GM18498 (cell line): ENCODE data around the gene FOXP1.
A peak's percentile ranks its signal among the peaks of the same experiment; 100 is the strongest.

ENCODE experiments used
- ATAC-seq: cut with Tn5 transposase; IDR thresholded peaks from one replicate; pipeline ENCODE4 v1.9.1; 2021; ENCODE audit warnings: mild to moderate bottlenecking, moderate library complexity; ENCODE audit not compliant: unreplicated experiment

The FOXP1 gene

DNA sequence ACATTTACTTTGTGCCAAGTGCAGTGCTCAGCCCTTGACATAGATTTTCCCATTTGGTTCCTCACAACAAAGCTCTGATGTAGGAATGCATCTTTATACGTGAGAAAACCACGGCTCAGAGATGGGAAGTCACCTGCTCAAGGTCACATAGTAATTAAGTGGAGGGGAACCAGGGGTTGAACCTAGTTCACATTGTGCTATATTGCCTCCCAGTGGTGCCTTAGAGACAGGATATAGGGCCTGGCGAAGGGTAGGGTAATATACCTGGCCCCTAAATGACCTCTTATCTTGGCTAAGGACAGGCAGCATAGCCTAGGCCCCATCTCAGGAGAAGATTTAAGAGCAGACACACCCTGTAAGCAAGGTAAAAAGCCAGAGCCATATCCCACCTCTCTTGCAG, 71.5 kb downstream of the FOXP1 start:
- peak; percentile 79 for ATAC-seq

DNA sequence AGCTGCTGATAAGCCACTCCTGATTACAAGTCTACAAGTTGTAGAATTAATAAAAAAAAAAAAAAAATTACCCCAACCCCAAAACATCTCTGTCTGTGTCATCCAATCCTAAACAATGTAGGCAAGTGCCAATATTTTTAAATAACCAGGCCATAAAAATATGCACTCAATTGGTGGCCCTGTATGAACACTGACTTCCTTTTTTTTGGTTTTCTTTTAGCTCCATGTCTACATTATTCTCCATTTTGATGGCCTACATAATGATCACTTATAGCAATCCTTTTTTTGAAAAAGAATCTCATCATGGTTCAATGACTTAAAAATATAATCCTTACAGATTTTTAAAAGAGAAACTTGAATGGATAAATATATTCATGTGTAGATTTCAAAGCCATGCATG, 72.1 kb downstream of the FOXP1 start:
- ATAC-seq, result no peak

DNA sequence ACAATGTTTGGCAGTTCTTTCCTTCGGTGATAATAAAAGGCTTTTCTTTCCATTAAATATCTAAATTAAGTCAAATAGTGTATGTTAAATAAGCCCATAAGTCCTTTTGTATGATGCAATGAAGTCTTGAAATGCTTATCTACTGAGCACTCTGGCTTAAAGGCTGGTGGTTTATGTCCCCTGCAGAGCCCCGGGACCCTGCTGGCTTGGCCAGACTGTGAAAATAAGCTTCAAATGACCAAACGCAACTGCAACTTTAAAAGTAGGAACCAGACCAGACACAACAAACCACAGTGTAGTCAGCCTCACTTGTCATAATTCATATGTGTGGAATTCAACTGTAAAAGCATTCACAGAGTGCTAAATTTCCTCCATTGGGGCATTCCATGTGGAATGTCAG, 72.5 kb downstream of the FOXP1 start:
- no peak for ATAC-seq

DNA sequence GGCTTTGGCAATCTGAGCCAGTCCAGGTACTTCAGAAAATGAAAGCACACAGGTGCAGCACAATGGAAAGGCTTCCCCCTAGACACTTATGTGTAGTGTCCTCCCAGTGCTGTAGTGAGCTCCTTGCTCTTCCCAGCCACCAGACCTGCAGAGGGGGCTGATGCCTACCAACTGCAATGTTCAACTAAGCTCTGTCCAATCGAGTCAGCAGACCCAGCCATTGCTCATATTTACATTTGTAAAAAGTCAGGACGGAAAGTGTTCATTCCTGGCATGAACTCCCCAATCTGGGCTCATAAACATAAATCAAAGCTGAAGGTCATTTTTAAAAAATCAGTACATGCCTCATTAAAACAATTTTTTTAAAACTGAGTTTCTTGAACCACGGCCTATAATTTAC, 73.0 kb downstream of the FOXP1 start:
- ATAC-seq, result no peak

DNA sequence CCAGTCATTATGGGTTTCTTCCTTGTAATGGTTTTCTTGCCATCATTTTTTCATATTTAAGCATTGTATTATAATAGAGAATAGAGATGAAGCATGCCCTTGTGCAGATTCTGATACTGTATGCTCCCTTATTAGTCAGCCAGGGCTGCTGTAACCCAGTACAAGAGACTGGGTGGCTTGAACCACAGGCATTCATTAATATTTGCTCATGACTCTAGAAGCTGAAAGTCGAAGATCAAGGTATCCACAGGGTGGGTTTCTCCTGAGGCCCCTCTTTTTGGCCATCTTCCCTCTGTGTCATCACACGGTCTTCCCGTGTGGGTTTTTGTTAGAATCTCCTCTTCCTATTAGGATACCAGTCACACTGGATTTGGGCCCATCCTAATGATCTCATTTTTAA, 74.5 kb downstream of the FOXP1 start:
- ATAC-seq, result no peak

DNA sequence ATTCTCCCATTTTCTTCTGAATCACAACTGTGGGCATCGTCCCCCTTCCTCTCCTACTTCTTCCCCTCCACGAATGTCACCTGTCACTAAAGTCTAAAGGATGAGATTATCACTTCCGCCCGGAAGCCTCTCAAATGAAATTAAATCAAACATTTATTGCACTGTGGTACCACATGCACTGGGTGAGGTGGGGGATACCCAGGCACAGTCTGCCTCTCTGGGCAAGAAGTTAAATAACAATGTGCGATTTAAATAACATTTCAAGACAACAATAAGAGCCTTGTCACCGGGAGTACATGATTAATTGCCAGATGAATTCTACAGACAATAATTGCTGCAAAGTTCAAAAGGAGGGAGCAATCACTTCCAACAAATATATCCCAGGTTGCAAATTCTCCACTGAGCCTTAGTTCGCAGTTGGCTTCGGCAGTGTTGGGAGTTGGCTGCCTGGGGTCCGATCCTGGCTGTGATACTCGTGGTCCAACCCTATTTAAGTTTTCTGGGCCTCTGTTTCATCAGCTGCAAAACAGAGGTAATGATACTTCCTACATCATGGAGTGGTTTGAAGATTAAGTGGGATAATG, 77.7 kb downstream of the FOXP1 start:
- ATAC-seq, result no peak

DNA sequence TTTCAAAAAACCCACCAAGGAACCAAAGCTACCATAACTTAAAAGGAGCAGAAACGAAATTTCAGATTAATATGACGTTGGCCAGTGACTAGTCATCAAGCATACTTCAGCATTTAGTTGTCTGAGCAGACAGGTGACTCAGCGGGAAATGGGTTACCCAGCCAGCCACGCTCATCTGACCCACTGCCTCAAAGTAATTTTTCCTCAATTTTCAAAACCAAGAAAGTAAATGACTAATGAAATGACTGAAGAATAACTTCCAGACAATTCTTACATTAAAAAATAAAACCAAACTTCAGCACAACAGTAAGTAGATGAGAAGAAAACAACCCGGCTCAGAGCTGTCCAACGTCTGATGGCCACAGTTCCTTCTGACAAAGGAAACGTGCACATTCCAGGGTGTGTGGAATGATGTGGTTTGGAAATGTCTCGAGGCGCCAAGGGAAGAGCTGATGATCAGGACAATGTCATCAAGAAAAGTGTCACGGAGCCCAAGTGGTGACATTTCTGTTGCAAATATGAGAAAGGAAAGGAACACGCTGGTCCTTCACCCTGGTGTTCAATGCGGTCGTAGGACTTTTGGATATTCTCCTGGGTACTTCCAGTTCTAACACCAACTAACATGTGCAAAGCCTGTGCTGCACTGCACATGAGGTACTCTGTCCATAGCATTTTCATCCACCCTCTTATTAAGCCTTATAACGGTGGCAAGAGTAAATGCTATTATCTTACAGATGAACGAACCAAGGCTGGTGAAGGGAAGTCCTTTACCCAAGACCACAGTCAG, 79.1 kb downstream of the FOXP1 start:
- ATAC-seq, result no peak

DNA sequence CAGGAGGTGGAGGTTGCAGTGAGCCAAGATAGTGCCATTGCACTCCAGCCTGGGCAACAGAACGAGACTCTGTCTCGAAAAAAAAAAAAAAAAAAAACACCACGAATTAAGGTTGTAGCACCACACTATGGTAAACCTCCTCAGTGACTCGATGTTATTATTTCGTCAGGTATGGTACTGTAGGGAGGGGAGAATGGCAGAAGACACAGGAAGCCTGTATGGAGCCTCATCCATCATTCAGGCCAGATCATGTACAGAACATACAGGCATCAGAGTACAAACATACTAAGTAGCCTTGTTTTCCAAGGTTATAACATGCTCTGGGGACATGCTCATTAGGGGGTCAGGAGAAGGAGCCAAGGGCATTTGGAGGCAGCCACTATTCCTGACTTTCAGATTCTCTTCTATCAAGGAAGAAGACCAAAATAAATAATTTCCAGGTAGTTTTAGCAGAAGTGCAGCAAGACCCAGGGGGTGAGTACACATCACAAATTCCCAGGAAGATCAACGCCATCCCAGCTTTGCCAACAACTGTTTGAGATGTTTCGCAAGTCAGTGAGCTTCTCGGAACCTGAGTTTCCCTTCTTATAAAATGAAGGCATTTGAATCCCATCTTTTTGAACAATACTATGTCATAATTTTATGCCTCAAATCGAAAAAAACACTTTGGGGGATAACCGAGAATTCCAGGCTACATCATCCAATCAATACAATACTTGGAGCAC, 79.8 kb downstream of the FOXP1 start:
- no peak for ATAC-seq

DNA sequence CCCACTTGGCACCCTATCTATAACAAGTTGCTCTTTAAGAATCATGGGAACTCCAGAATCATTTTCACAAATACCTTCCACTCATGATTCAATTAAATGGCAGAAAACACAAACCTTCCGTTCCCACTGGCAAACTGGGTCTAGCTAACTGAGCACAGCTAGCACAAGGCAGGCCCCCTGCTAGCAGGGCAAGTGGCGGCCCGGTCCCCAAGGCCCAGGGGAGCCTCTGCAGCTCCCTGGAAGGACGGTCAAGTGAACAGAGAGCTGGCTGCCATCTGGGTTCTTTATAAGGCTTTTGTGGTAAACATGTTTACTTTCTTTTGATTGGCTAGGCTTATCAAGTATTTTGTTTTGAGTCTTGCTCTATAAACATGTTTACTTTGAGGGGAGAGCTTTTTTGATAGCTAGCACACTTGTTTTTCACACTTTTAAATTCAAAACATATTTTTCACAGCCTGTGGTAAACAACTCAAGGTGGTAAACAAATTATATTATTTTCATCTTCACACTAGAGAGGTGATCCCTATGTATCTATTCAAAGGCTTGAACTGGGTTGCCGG, 81.4 kb downstream of the FOXP1 start:
- ATAC-seq, result no peak

DNA sequence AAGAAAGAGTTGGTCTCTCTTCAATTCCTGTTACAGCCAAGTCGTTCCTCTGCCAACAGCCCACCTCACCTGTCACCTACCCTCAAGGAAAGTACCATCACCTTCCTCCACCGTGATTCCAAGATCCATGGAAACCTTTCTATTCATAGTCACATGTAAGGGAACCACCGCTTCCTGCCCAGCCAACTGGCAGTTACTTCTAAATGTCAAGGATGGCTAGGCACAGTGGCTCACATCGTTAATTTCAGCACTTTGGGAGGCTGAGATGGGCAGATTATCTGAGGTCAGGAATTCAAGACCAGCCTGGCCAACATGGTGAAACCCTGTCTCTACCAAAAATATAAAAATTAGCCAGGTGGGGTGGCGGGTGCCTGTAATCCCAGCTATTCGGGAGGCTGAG, 82.8 kb downstream of the FOXP1 start:
- no peak for ATAC-seq

DNA sequence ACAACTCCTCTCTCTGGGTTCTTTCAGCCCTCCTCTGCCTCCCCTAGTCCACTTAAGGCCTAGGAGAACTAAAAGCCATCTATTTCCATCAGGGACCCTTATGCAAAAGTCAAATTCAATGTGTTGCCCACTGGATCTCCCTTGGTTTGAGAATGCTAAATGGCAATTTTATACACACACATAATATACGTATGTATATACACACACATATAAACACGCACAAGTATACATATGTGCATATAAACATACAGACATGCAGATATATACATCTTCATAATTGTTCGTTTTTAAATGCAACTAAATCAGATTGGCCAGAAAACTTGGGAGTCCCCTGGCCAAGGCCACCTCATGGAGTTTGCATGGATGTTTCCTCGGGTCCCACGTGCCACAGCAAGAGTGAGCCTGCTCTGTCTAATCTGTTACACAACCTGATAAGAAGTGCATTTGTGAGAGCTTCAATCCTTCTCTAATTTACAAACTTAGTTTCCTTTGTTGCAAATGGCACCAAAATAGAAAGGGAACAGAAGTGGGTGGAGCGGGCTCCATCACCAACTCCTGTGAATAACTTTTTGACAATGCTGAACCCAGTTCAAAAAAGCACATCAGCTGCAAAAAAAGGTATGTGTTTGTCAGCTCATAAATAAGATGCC, 84.2 kb downstream of the FOXP1 start:
- no peak for ATAC-seq

DNA sequence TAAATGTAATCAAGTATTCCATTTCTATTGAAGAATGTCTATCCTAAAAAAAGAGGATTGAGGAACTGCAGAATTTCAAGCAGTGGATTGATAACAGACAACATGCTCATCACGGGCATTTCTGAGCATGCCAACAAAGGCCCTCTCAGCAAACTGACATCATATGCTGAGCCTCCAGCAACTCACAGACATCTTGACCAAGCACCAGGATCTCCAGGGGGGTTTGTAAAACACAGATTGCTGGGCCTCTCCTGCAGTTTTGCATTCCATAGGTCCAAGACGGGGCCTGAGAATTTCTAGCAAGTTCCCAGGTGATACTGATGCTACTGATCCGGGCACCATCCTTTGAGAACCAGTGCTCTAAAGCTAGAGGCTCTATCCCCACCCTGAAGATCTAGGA, 85.0 kb downstream of the FOXP1 start:
- no peak for ATAC-seq

DNA sequence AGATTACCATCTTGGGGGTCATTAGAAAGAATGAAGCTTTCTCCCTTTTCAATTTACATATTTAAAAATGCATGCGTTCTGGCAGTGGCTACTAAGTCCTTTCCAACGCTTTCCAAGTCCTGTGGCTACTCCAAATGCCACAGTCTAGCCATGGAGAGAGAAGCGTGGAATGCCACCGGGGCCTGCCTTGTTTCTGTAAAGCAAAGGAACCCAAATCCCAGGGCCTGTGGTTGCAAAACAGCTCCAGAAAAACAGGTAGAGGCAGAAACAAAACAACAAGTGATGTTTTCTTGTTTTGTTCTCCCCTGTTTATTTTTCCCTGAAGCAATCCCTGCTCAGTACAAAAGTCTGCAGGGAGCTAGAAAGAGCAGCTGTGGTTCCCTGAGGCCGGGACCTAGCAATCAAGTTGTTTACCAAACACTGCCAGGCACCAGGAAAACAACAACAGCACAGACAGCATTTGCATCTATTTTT, 85.5 kb downstream of the FOXP1 start:
- no peak for ATAC-seq

DNA sequence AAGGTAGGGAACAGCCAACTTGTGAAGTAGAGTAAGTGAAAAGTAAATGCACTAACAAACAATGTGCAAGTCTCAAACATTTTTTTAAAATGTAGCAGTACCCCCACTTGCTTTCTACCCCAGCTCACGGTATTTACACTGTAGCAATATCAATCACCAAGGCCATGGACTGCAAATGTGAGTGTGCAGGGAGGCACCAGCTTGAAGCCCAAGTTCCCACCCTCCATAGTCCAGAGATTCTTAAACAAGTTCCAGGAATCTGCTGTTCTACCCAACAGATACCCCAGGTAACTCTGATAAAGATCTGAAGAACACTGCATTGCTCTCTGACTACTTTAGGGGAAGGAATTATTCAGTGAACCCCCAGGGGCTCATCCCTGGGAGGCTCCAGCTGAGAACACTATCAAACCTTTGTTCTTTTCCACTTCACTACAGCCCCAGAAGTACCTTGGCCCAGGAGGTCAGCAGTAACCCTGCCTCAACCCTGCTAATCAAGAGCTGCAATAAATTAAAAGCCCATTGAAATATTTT, 86.1 kb downstream of the FOXP1 start:
- ATAC-seq, result no peak

DNA sequence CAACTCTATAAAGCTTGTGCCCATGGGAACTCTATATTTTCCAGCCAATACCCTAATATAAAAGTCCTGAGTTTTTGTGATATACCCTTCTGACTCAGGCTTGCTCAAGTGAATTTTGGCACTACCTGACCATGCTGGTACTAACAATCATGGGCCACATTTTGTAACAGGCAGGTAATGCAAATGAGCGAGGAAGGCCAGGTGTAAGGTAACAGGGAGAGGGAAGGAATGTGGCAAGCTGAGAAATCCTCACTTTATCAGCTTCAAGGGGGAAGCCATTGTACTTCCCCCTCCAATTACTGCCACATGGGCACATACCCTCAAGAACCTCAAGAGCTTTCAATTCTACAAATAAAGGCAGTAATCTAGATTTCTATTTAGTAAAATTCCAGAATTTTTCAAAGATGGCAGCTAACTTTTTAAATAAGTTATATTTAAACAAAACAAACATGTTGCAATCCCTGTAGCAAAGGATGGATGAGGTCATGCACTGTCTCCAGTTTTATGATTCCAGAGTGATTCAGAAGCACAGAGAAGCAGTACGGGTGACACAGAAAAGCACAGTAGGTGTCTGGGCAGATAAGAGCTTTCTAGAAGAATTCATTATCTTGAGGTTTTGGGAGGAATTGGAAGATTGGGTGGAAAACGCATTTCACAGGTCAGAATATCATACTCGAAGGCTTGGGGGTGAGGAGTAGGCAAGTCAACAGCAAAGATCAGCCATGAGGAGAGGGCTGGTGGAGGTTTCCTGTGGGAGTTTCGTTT, 87.6 kb downstream of the FOXP1 start:
- ATAC-seq, result no peak

DNA sequence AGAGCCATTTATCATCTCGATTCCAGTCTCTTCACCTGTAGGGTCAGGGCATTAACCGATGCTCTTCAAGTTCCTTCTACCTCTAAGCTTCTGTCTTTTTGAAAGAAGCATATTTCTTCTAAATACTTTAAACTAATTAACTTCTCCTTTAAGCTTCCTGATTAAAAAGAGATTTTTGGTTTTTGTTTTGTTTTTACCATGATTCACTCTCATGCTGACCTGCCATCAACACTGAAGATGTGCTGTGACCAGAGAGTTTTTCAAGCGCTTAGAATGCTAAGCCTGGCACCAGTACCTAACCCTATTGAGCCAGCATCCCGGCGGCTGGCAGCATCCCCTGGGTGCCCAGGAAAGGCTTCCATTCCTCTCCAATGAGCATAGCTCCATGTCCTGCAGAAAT, 89.3 kb downstream of the FOXP1 start:
- ATAC-seq, result no peak

DNA sequence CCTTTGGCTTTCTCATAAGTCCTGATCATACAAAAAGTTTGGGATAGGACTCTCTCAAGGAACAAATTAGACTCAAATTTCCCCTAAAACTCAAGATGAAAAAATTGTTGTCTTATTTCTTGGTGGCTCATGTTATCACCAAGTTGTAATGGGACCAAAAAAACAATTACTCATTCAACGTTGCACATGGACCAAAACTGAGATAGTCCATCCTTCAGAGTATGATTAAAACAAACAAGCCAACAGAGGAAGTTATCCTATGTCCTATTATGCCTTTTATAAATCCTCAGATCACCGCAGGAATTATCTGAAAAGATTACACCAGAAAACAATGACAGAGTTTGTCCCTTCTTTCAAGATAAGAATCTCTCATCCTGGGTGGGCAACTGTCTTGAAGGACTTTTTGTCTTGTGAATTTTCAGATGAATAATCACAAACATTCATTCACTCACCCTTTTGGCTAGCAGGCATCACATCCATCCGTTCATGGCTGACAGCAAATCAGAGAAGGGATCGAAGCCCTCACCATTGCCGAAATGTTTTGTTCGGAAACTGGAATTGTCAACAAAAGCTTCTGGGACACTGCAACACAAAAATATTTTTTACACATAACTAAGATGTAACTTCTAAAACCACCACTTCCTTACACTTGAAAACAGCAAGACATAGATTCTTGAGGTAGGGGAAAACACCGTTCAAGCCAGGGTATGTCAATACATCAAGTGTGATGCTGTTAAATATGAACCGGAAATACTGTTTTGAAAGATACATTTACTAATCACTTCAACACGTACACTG, 90.4 kb downstream of the FOXP1 start:
- no peak for ATAC-seq

DNA sequence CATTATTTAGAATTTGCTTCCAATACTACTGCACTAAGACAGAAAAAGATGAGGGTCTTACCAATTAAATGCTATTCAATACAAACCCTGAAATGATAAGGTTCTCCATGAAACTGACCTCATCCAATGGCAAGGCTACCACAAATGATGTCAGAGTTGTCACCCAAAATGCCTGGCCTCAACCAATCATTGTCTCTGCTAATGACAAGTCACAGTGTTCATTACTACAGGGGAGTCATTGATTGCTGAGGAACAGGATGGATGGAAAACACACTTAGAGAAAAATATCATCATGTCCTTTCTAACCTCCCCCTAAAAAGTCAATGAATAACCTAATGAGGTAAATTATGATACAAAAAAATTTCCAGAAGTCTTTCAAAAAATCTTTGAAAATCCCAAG, 91.0 kb downstream of the FOXP1 start:
- ATAC-seq, result no peak

DNA sequence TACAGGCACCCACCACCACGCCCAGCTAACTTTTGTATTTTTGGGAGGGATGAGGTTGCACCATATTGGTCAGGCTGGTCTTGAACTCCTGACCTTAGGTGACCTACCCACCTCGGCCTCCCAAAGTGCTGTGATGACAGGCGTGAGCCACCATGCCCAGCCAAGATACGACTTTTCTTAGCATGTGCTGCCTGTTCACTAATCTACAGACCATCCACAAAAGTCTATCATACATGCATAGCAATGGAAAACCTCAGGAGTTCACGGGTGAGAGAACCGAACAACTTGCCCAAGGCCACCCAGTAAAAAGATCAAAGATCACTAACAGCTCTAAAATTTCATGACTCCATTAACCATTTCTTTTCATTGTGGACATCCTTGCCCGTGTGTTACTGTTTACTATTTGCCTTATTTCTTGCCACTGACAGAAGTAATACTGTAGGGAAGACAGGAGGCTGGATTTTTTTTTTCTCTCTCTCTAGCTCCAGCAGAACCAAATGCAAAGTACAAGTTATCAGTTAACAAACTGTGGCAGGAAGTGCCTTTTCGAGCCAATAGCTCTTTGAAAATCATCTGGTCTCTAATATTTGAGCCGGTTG, 92.3 kb downstream of the FOXP1 start:
- ATAC-seq, result no peak
